Astrocyte of the spinal cord (primary cell): ENCODE results near the gene PRKAG2.

Experiments used
- DNase-seq: peaks from one replicate; pipeline ENCODE4 v3.0.0; 2011; ENCODE audit warnings: low read depth, low spot score
- H3K4me3 ChIP-seq: 2 replicates; pipeline ENCODE4 v1.5.1; 2011; ENCODE audit warnings: low read depth, mild to moderate bottlenecking, low read length, moderate library complexity
- CTCF ChIP-seq: IDR thresholded peaks from 2 replicates; pipeline ENCODE4 v1.5.1; 2012; ENCODE audit warnings: low read depth, mild to moderate bottlenecking, low read length, inconsistent platforms
- in situ Hi-C: cut with HindIII; loops from 2 replicates; pipeline ENCODE4 v1.10.0; 2017; ENCODE audit warnings: low sequenced_read_pairs

PRKAG2 gene

GRCh38 chr7:151679071-151679708 is 197.7 kb downstream of the PRKAG2 start:
- in situ Hi-C loops = no loop called here
- no peak for TF ChIP-seq CTCF
- no peak for DNase-seq
- H3K4me3 ChIP-seq = no peak overlapping the region

- H3K4me3 ChIP-seq = no peak overlapping the region
- in situ Hi-C loops = no loop called here
- no peak for TF ChIP-seq CTCF
- DNase-seq = no peak
Measured at GRCh38 chr7:151678227-151678604, 198.7 kb downstream of the PRKAG2 start.

- TF ChIP-seq CTCF = no peak
- DNase-seq = no peak
Measured at GRCh38 chr7:151677581-151678226, 199.2 kb downstream of the PRKAG2 start.

GRCh38 chr7:151676759-151677158 is 200.2 kb downstream of the PRKAG2 start:
- no peak for TF ChIP-seq CTCF
- H3K4me3 ChIP-seq = no peak overlapping the region
- in situ Hi-C loops = no loop called here
- DNase-seq = no peak

More at GRCh38 chr7:151677581-151678226, 199.2 kb downstream of the PRKAG2 start:
- in situ Hi-C loops = no loop called here
- H3K4me3 ChIP-seq = no peak overlapping the region

GRCh38 chr7:151675196-151675920 is 201.6 kb downstream of the PRKAG2 start:
- DNase-seq = no peak
- no peak for TF ChIP-seq CTCF
- no peak overlapping the region for H3K4me3 ChIP-seq
- in situ Hi-C loops = no loop called here

- H3K4me3 ChIP-seq = no peak overlapping the region
- no peak for DNase-seq
- in situ Hi-C loops = no loop called here
- TF ChIP-seq CTCF = no peak
Measured at GRCh38 chr7:151674161-151674920, 202.6 kb downstream of the PRKAG2 start.
